ENCODE measurements around the gene SNX13. TPM values are rescaled to one million over a fixed set of nuclear protein-coding genes. Genes with fewer than 3 reads are reported as not detected.

SNX13 gene
- total RNA-seq, 1 experiment from 2014 or later = 41.8 TPM

GRCh38 chr7:17832820-17833355, 107.4 kb downstream of the SNX13 start:
- H3K9me3 Mint-ChIP-seq (ENCODE audit: unreplicated experiment) = no peaks in the 10 kb centered on the region
- CTCF ChIA-PET = no interaction called here
- no peak for DNase-seq
- Histone ChIP-seq H3K4me1 (no peaks in the 10 kb centered on the region), H3K9me3 (no peaks in the 10 kb centered on the region), H3K36me3 (ENCODE audit: control insufficient read depth, insufficient read depth, low read length) (no peaks in the 10 kb centered on the region), H3K4me3 (ENCODE audit: low read depth, low read length) (no peak overlapping the region), H3K27me3 (replicated peaks; ENCODE audit: control insufficient read depth, insufficient read depth, low read length) (no peaks in the 10 kb centered on the region)
- BruUV-seq (replicated peaks) = no TSS peak
- POLR2A ChIA-PET = interaction anchor here (0.5 to 0.6 kb wide), 2 partner anchors 161 to 1669 kb away, joined by 3 read pairs; no protein-coding TSS in a partner anchor
- no peaks in the 10 kb centered on the region for H3K4me1 Mint-ChIP-seq (ENCODE audit: low read depth, unreplicated experiment)
- TF ChIP-seq, protein P1, sequence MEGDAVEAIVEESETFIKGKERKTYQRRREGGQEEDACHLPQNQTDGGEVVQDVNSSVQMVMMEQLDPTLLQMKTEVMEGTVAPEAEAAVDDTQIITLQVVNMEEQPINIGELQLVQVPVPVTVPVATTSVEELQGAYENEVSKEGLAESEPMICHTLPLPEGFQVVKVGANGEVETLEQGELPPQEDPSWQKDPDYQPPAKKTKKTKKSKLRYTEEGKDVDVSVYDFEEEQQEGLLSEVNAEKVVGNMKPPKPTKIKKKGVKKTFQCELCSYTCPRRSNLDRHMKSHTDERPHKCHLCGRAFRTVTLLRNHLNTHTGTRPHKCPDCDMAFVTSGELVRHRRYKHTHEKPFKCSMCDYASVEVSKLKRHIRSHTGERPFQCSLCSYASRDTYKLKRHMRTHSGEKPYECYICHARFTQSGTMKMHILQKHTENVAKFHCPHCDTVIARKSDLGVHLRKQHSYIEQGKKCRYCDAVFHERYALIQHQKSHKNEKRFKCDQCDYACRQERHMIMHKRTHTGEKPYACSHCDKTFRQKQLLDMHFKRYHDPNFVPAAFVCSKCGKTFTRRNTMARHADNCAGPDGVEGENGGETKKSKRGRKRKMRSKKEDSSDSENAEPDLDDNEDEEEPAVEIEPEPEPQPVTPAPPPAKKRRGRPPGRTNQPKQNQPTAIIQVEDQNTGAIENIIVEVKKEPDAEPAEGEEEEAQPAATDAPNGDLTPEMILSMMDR (IDR thresholded peaks at IDR 0.05; ENCODE audit: insufficient read depth in 1 of 2, low read depth in 1 of 2, low read length in 1 of 2, severe bottlenecking in 1 of 2, unreplicated experiment in 1 of 2) = no peak
- H3K36me3 Mint-ChIP-seq (ENCODE audit: insufficient read depth, unreplicated experiment) = no peaks in the 10 kb centered on the region
- no peaks in the 10 kb centered on the region for H3K27me3 Mint-ChIP-seq (ENCODE audit: insufficient read depth, unreplicated experiment)
- intact Hi-C loops (cut with micrococcal nuclease; ENCODE audit: unreplicated experiment) = no loop called here
- H3K27ac Mint-ChIP-seq (ENCODE audit: unreplicated experiment) = no peak overlapping the region
- H3K4me3 Mint-ChIP-seq (ENCODE audit: unreplicated experiment) = no peak overlapping the region

GRCh38 chr7:17832242-17832641, 108.1 kb downstream of the SNX13 start:
- no peak for DNase-seq
- H3K27me3 ChIP-seq (replicated peaks; ENCODE audit: control insufficient read depth, insufficient read depth, low read length) = no peaks in the 10 kb centered on the region
- H3K4me3 ChIP-seq (ENCODE audit: low read depth, low read length) = no peak overlapping the region
- no peaks in the 10 kb centered on the region for H3K36me3 ChIP-seq (ENCODE audit: control insufficient read depth, insufficient read depth, low read length)
- no peaks in the 10 kb centered on the region for H3K4me1 ChIP-seq
- CTCF ChIA-PET = no interaction called here
- H3K27me3 Mint-ChIP-seq (ENCODE audit: insufficient read depth, unreplicated experiment) = no peaks in the 10 kb centered on the region
- no peaks in the 10 kb centered on the region for H3K4me1 Mint-ChIP-seq (ENCODE audit: low read depth, unreplicated experiment)
- no peaks in the 10 kb centered on the region for H3K9me3 Mint-ChIP-seq (ENCODE audit: unreplicated experiment)
- H3K4me3 Mint-ChIP-seq (ENCODE audit: unreplicated experiment) = no peak overlapping the region
- H3K9me3 ChIP-seq = no peaks in the 10 kb centered on the region
- no peak overlapping the region for H3K27ac Mint-ChIP-seq (ENCODE audit: unreplicated experiment)
- TF ChIP-seq, protein P1 (IDR thresholded peaks at IDR 0.05; ENCODE audit: insufficient read depth in 1 of 2, low read depth in 1 of 2, low read length in 1 of 2, severe bottlenecking in 1 of 2, unreplicated experiment in 1 of 2) = no peak
- POLR2A ChIA-PET = interaction anchor here (0.5 kb wide), 1 partner anchor 1668 kb away, joined by 3 read pairs; no protein-coding TSS in a partner anchor
- intact Hi-C loops (cut with micrococcal nuclease; ENCODE audit: unreplicated experiment) = no loop called here
- BruUV-seq (replicated peaks) = no TSS peak
- no peaks in the 10 kb centered on the region for H3K36me3 Mint-ChIP-seq (ENCODE audit: insufficient read depth, unreplicated experiment)

GRCh38 chr7:17830206-17830605, 110.1 kb downstream of the SNX13 start:
- CTCF ChIA-PET = no interaction called here

More at GRCh38 chr7:17830206-17830605, 110.1 kb downstream of the SNX13 start:
- Mint-ChIP-seq H3K36me3 (ENCODE audit: insufficient read depth, unreplicated experiment) (no peaks in the 10 kb centered on the region), H3K4me3 (ENCODE audit: unreplicated experiment) (no peak overlapping the region), H3K27ac (ENCODE audit: unreplicated experiment) (no peak overlapping the region), H3K4me1 (ENCODE audit: low read depth, unreplicated experiment) (no peaks in the 10 kb centered on the region), H3K9me3 (ENCODE audit: unreplicated experiment) (no peaks in the 10 kb centered on the region), H3K27me3 (ENCODE audit: insufficient read depth, unreplicated experiment) (no peaks in the 10 kb centered on the region)
- no peaks in the 10 kb centered on the region for H3K4me1 ChIP-seq
- no TSS peak for BruUV-seq (replicated peaks)
- no peak overlapping the region for H3K4me3 ChIP-seq (ENCODE audit: low read depth, low read length)
- H3K9me3 ChIP-seq = no peaks in the 10 kb centered on the region
- TF ChIP-seq, protein P1 (IDR thresholded peaks at IDR 0.05; ENCODE audit: insufficient read depth in 1 of 2, low read depth in 1 of 2, low read length in 1 of 2, severe bottlenecking in 1 of 2, unreplicated experiment in 1 of 2) = no peak
- H3K27me3 ChIP-seq (replicated peaks; ENCODE audit: control insufficient read depth, insufficient read depth, low read length) = no peaks in the 10 kb centered on the region
- POLR2A ChIA-PET = no interaction called here
- no peak for DNase-seq
- no peaks in the 10 kb centered on the region for H3K36me3 ChIP-seq (ENCODE audit: control insufficient read depth, insufficient read depth, low read length)
- intact Hi-C loops (cut with micrococcal nuclease; ENCODE audit: unreplicated experiment) = no loop called here

All from Caco-2 (cell line).